Heart left ventricle (tissue), 16 donors: Measurements from ENCODE around the gene PHLDB3. TPM values are rescaled to one million over a fixed set of nuclear protein-coding genes. Genes with fewer than 3 reads are reported as not detected.

ENCODE experiments used
- ATAC-seq, 4 donors: fragments of 200-7000 bp; cut with Tn5 transposase; one replicate each; pipeline ENCODE4 v1.9.1; 2020 to 2022; ENCODE audit warnings: moderate library complexity in 4 of 4, mild to moderate bottlenecking in 3 of 4, moderate number of reproducible peaks in 1 of 4
- DNase-seq, 5 donors: peaks; one replicate each; pipeline ENCODE4 v3.0.0-alpha.2; 2020
- H3K27ac ChIP-seq, 12 donors: fragments of 200-600 bp; sonication (generic) in 4 of 12; one replicate each; pipeline versions ENCODE4 v1.5.0 to v1.8.0; 2016 to 2022; ENCODE audit warnings: mild to moderate bottlenecking in 2 of 12
- H3K27me3 ChIP-seq, 9 donors: fragments of 200-600 bp; sonication (generic) in 2 of 9; one replicate each; pipeline versions ENCODE4 v1.5.1 to v1.8.0; 2016 to 2022; ENCODE audit warnings: mild to moderate bottlenecking in 3 of 9
- H3K36me3 ChIP-seq, 9 donors: fragments of 200-600 bp; sonication (generic) in 2 of 9; one replicate each; pipeline versions ENCODE4 v1.5.0 to v1.8.0; 2018 to 2022; ENCODE audit warnings: mild to moderate bottlenecking in 2 of 9
- H3K4me1 ChIP-seq, 12 donors: fragments of 200-600 bp; sonication (generic) in 4 of 12; one replicate each; pipeline versions ENCODE4 v1.5.0 to v1.8.0; 2016 to 2022; ENCODE audit warnings: mild to moderate bottlenecking in 3 of 12
- H3K4me3 ChIP-seq, 12 donors: fragments of 200-600 bp; sonication (generic) in 4 of 12; one replicate each; pipeline versions ENCODE4 v1.5.0 to v1.8.0; 2017 to 2022; ENCODE audit warnings: mild to moderate bottlenecking in 9 of 12, moderate library complexity in 4 of 12
- H3K9me3 ChIP-seq, 12 donors: fragments of 200-600 bp; sonication (generic) in 4 of 12; one replicate each; pipeline versions ENCODE4 v1.5.0 to v1.8.0; 2016 to 2022; ENCODE audit warnings: mild to moderate bottlenecking in 1 of 12
- POLR2A ChIP-seq, 2 donors: fragments of 450-650 bp; IDR thresholded peaks; one replicate each; pipeline ENCODE4 v1.6.1; 2017; ENCODE audit warnings: antibody characterized with exemption in 2 of 2, mild to moderate bottlenecking in 2 of 2, moderate library complexity in 2 of 2
- WGBS, 4 donors: extraction: QIAGEN DNeasy Blood & Tissue Kit in 2 of 4; methylation state at CpG; one replicate each; pipeline versions ENCODE4 v1.1.5 to v1.1.7; 2013 to 2018; 5-methylcytosine and 5-hydroxymethylcytosine counted together
- intact Hi-C, 10 donors: fragments of 100-400 bp; cut with DNase I; formaldehyde crosslinking; loops; one replicate each; pipeline versions ENCODE4 v1.11.1 to v1.14.2; 2022
- polyA plus RNA-seq, 2 donors: library from polyadenylated mRNA; stranded (reverse); fragments of 200-250 nt; gene quantifications; one replicate each; pipeline ENCODE4 v1.2.3, GENCODE V29; 2013
- total RNA-seq, 9 donors: library from RNA; depleted of rRNA in 2 of 9; stranded (reverse); fragments of >200 nt in 2 of 9; fragmentation: NEBNext Ultra II Directional in 3 of 9; extraction: Animal tissue kit (Norgen Biotek cat#: 25700) in 3 of 9; gene quantifications; one replicate each; pipeline versions ENCODE4 v1.1.0 to v1.2.4, GENCODE V29; 2016 to 2023
- TF ChIP-seq, protein P1 (sequence below), 12 donors: fragments of 200-600 bp; sonication (generic) in 4 of 12; IDR thresholded peaks; one replicate each; pipeline versions ENCODE4 v1.5.0 to v1.8.0; 2018 to 2022; ENCODE audit warnings: antibody characterized with exemption in 12 of 12, mild to moderate bottlenecking in 5 of 12
- donor health status: ischemic (EF 13 %, LVEDD 7.1; RV severe dilation, severe dysfunction).
- donor health status: healthy with polysubstance abuse.
- donor health status: DM: no; HTN: yes; CAD: no.
- donor health status: DM: no; HTN: no; CAD: no.
- donor health status: ischemic (EF 25% LVEDD 6.9; RV normal size, moderate dysfunction).
- donor health status: ischemic (EF 25% LVEDD 5.7; RV mildly dilated, moderate dysfunction).
- donor health status: healthy.
- donor health status: DM: yes; HTN: yes; CAD: no.
- donor health status: ischemic (EF 35%, LVEDD 5.7; RV mildly dilated, moderate dysfunction).
- donor health status: nonischemic (EF 11% LVEDD 7.7; RV severe dilation, severe dysfunction).
- donor health status: DM: yes; HTN: yes; CAD: no.
- donor health status: PGD.
- donor health status: ischemic (EF 29% LVEDD 5.4; RV normal size, mild dysfunction).
- donor health status: nonischemic (EF 23%, LVEDD 6.1; RV moderate dilation, normal function).

PHLDB3 gene
- total and polyA plus RNA-seq, 11 donors: 2.4 to 11.6 (median 5.7) TPM

GRCh38 chr19:43490759-43491158 is 13.8 kb downstream of the PHLDB3 start:
- intact Hi-C loops: no loop called here
- no peaks in the 10 kb centered on the region for H3K27me3 ChIP-seq
- TF ChIP-seq POLR2A (IDR thresholded peaks at IDR 0.05): no peak
- TF ChIP-seq, protein P1, sequence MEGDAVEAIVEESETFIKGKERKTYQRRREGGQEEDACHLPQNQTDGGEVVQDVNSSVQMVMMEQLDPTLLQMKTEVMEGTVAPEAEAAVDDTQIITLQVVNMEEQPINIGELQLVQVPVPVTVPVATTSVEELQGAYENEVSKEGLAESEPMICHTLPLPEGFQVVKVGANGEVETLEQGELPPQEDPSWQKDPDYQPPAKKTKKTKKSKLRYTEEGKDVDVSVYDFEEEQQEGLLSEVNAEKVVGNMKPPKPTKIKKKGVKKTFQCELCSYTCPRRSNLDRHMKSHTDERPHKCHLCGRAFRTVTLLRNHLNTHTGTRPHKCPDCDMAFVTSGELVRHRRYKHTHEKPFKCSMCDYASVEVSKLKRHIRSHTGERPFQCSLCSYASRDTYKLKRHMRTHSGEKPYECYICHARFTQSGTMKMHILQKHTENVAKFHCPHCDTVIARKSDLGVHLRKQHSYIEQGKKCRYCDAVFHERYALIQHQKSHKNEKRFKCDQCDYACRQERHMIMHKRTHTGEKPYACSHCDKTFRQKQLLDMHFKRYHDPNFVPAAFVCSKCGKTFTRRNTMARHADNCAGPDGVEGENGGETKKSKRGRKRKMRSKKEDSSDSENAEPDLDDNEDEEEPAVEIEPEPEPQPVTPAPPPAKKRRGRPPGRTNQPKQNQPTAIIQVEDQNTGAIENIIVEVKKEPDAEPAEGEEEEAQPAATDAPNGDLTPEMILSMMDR (IDR thresholded peaks at IDR 0.05): no peak
- no peak overlapping the region for H3K4me3 ChIP-seq
- DNase-seq: no peak
- WGBS, 4 donors: 89 to 98% (median 93%) methylated on average over 5 of the region's 5 CpGs
- H3K9me3 ChIP-seq: no peaks in the 10 kb centered on the region
- H3K4me1 ChIP-seq: no peaks in the 10 kb centered on the region
- no peak for ATAC-seq
- peaks cover 0 to 24% (median 17%) of the 10 kb centered on the region in 9 donors for H3K36me3 ChIP-seq
- no peak overlapping the region for H3K27ac ChIP-seq

- ATAC-seq (no peak), DNase-seq (no peak)
- H3K27ac ChIP-seq: peak overlapping the region in 4 of 12 donors; percentile 1 to 34 (median 14)
- 91 to 93% (median 92%) methylated on average over 7 of the region's 7 CpGs for WGBS, 4 donors
- no peak overlapping the region for H3K4me3 ChIP-seq
- peaks cover 0 to 17% (median 10%) of the 10 kb centered on the region in 9 donors for H3K36me3 ChIP-seq
- no peaks in the 10 kb centered on the region for H3K9me3 ChIP-seq
- TF ChIP-seq POLR2A (IDR thresholded peaks at IDR 0.05): no peak
- TF ChIP-seq, protein P1 (IDR thresholded peaks at IDR 0.05): no peak
- intact Hi-C loops: no loop called here
- H3K27me3 ChIP-seq: no peaks in the 10 kb centered on the region
- no peaks in the 10 kb centered on the region for H3K4me1 ChIP-seq
These were observed 14.5 kb downstream of the PHLDB3 start for GRCh38 chr19:43489979-43490599.

DNA sequence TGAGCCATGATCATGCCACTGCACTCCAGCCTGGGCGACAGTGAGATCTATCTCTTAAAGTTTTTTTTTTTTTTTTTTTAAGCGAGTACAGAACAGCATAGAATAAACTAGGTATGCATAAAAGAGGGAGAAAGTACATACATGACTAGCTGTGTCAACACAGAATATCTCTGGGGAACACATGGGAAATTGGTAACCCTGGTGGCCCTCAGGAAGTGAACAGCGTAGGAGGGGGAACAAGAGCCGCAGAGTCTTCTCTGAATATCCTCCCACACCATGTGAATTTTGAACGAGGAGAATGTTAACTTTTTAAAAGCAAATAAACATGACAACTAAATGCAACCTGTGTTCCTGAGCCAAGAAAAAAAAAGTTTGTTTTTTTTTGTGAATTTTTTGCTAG is 15.2 kb downstream of the PHLDB3 start:
- WGBS, 4 donors: 52 to 67% (median 59%) methylated on average over 5 of the region's 5 CpGs
- DNase-seq (no peak), ATAC-seq (peak in 2 of 4 donors; percentile 42 to 55)

DNA sequence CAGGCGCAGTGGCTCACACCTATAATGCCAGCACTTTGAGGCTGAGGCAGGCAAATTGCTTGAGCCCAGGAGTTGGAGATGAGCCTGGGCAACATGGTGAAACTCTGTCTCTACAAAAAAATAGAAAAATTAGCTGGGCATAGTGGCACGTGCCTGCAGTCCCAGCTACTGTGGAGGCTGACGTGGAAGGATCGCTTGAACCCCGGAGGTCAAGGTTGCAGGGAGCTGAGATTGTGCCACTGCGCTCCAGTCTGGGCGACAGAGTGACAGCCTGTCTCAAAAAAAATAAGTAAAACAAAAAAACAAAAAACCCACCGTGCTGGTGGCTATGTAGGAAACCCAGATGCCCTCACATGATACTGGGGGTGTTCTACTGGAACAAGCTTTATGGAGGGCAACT is 16.4 kb downstream of the PHLDB3 start:
- Histone ChIP-seq H3K9me3 (no peaks in the 10 kb centered on the region), H3K4me1 (no peaks in the 10 kb centered on the region), H3K4me3 (no peak overlapping the region), H3K27me3 (no peaks in the 10 kb centered on the region), H3K27ac (no peak overlapping the region), H3K36me3 (peaks cover 0 to 13% (median 0%) of the 10 kb centered on the region in 9 donors)
- DNase-seq: no peak
- 92 to 95% (median 95%) methylated on average over 8 of the region's 8 CpGs for WGBS, 4 donors
- no peak for ATAC-seq
- TF ChIP-seq, protein P1 (IDR thresholded peaks at IDR 0.05): no peak
- intact Hi-C loops: no loop called here

More for the DNA sequence above, 15.2 kb downstream of the PHLDB3 start:
- intact Hi-C loops: no loop called here
- TF ChIP-seq, protein P1 (IDR thresholded peaks at IDR 0.05): no peak
- TF ChIP-seq POLR2A (IDR thresholded peaks at IDR 0.05): no peak
- no peaks in the 10 kb centered on the region for H3K27me3 ChIP-seq
- H3K4me1 ChIP-seq: no peaks in the 10 kb centered on the region
- no peak overlapping the region for H3K4me3 ChIP-seq
- H3K36me3 ChIP-seq: peaks cover 0 to 15% (median 2%) of the 10 kb centered on the region in 9 donors
- no peaks in the 10 kb centered on the region for H3K9me3 ChIP-seq
- peak overlapping the region in 3 of 12 donors; percentile 1 to 34 (median 4) for H3K27ac ChIP-seq
